SK-N-SH treated with all-trans-retinoic acid at 6 μM for 48 hours (cell line): Measurements from ENCODE around the gene LDLRAD2.
A peak's percentile ranks its signal among the peaks of the same experiment; 100 is the strongest.

Source experiments
- ATAC-seq: fragments of 200-7000 bp; cut with Tn5 transposase; 3 replicates; pipeline ENCODE4 v1.9.1; 2020; ENCODE audit warnings: mild to moderate bottlenecking, moderate library complexity
- ARNTL ChIP-seq: fragments of 450-650 bp; formaldehyde crosslinking; IDR thresholded peaks from 2 replicates; pipeline ENCODE4 v1.5.0; 2020; ENCODE audit warnings: low read depth, mild to moderate bottlenecking, moderate library complexity, borderline replicate concordance
- BACH2 ChIP-seq: fragments of 250-450 bp; sonication (Bioruptor Pico); IDR thresholded peaks from 2 replicates; pipeline ENCODE4 v1.9.0; 2021; ENCODE audit warnings: mild to moderate bottlenecking, borderline replicate concordance
- CREB5 ChIP-seq: fragments of 250-450 bp; sonication (Bioruptor Pico); IDR thresholded peaks from 2 replicates; pipeline ENCODE4 v1.5.1; 2020; ENCODE audit warnings: low read depth, mild to moderate bottlenecking, moderate library complexity
- CSDC2 ChIP-seq: fragments of 250-450 bp; sonication (Bioruptor Pico); IDR thresholded peaks from 2 replicates; pipeline ENCODE4 v1.5.0; 2020; ENCODE audit warnings: mild to moderate bottlenecking, moderate library complexity
- CSRNP3 ChIP-seq: fragments of 250-450 bp; sonication (Bioruptor Pico); IDR thresholded peaks from 2 replicates; pipeline ENCODE4 v1.5.1; 2021; ENCODE audit warnings: mild to moderate bottlenecking, moderate library complexity
- ESRRG ChIP-seq: fragments of 250-450 bp; sonication (Bioruptor Pico); IDR thresholded peaks from 2 replicates; pipeline ENCODE4 v1.6.1; 2021; ENCODE audit warnings: mild to moderate bottlenecking
- GLIS3 ChIP-seq: fragments of 250-450 bp; sonication (Bioruptor Pico); IDR thresholded peaks from 2 replicates; pipeline ENCODE4 v1.5.0; 2020; ENCODE audit warnings: mild to moderate bottlenecking, moderate library complexity
- ISL1 ChIP-seq: fragments of 250-450 bp; sonication (Bioruptor Pico); IDR thresholded peaks from 2 replicates; pipeline ENCODE4 v2.1.2; 2022; ENCODE audit warnings: mild to moderate bottlenecking, moderate library complexity
- OSR1 ChIP-seq: fragments of 250-450 bp; sonication (Bioruptor Pico); IDR thresholded peaks from 2 replicates; pipeline ENCODE4 v1.8.0; 2022; ENCODE audit warnings: moderate library complexity, mild to moderate bottlenecking, inconsistent platforms
- PATZ1 ChIP-seq: fragments of 250-450 bp; sonication (Bioruptor Pico); IDR thresholded peaks from 2 replicates; pipeline ENCODE4 v1.8.0; 2020; ENCODE audit warnings: mild to moderate bottlenecking, moderate library complexity, borderline replicate concordance
- POU6F1 ChIP-seq: fragments of 250-450 bp; sonication (Bioruptor Pico); IDR thresholded peaks from 2 replicates; pipeline ENCODE4 v1.8.0; 2021; ENCODE audit warnings: low read depth, mild to moderate bottlenecking, moderate library complexity, borderline replicate concordance
- PPARA ChIP-seq: fragments of 250-450 bp; sonication (Bioruptor Pico); IDR thresholded peaks from 2 replicates; pipeline ENCODE4 v1.5.0; 2020; ENCODE audit warnings: mild to moderate bottlenecking, borderline replicate concordance
- RARB ChIP-seq: fragments of 250-450 bp; sonication (Bioruptor Pico); IDR thresholded peaks from 2 replicates; pipeline ENCODE4 v1.8.0; 2021; ENCODE audit warnings: mild to moderate bottlenecking, moderate library complexity
- SNAI2 ChIP-seq: fragments of 250-450 bp; sonication (Bioruptor Pico); IDR thresholded peaks from 2 replicates; pipeline ENCODE4 v1.5.0; 2020; ENCODE audit warnings: mild to moderate bottlenecking, moderate library complexity
- TCF4 ChIP-seq: fragments of 250-450 bp; sonication (Bioruptor Pico); IDR thresholded peaks from 2 replicates; pipeline ENCODE4 v1.8.0; 2021; ENCODE audit warnings: mild to moderate bottlenecking, moderate library complexity, borderline replicate concordance
- TOX ChIP-seq: fragments of 250-450 bp; sonication (Bioruptor Pico); IDR thresholded peaks from 2 replicates; pipeline ENCODE4 v1.8.0; 2021; ENCODE audit warnings: mild to moderate bottlenecking, moderate library complexity, borderline replicate concordance
- TSHZ2 ChIP-seq: fragments of 250-450 bp; sonication (Bioruptor Pico); IDR thresholded peaks from 2 replicates; pipeline ENCODE4 v1.5.0; 2020; ENCODE audit warnings: mild to moderate bottlenecking, moderate library complexity
- ZC3H10 ChIP-seq: fragments of 250-450 bp; sonication (Bioruptor Pico); IDR thresholded peaks from 2 replicates; pipeline ENCODE4 v1.5.1; 2021; ENCODE audit warnings: mild to moderate bottlenecking, moderate library complexity
- ZFP3 ChIP-seq: fragments of 250-450 bp; sonication (Bioruptor Pico); IDR thresholded peaks from 2 replicates; pipeline ENCODE4 v1.5.0; 2020; ENCODE audit warnings: mild to moderate bottlenecking, moderate library complexity
- ZFP30 ChIP-seq: fragments of 450-650 bp; formaldehyde crosslinking; IDR thresholded peaks from 2 replicates; pipeline ENCODE4 v1.5.0; 2022; ENCODE audit warnings: mild to moderate bottlenecking, moderate library complexity
- ZNF565 ChIP-seq: fragments of 450-650 bp; formaldehyde crosslinking; conservative IDR thresholded peaks from 2 replicates; pipeline ENCODE4 v1.5.0; 2020; ENCODE audit warnings: low read depth, mild to moderate bottlenecking, moderate library complexity
- ZNF70 ChIP-seq: fragments of 450-650 bp; formaldehyde crosslinking; IDR thresholded peaks from 2 replicates; pipeline ENCODE4 v1.5.0; 2020; ENCODE audit warnings: mild to moderate bottlenecking, moderate library complexity
- ZNF8 ChIP-seq: fragments of 450-650 bp; formaldehyde crosslinking; IDR thresholded peaks from 2 replicates; pipeline ENCODE4 v1.5.0; 2020; ENCODE audit warnings: mild to moderate bottlenecking, moderate library complexity

Gene LDLRAD2

GRCh38 chr1:21815724-21816321 lies 3.8 kb downstream of the LDLRAD2 start:
- ATAC-seq = no peak
- no peak for TF ChIP-seq CSDC2 (CRISPR knock-in tag)
- no peak for TF ChIP-seq SNAI2 (CRISPR knock-in tag)
- TF ChIP-seq RARB (CRISPR knock-in tag) = no peak
- no peak for TF ChIP-seq ZNF565 (CRISPR knock-in tag)
- no peak for TF ChIP-seq CREB5 (CRISPR knock-in tag)
- TF ChIP-seq TCF4 (CRISPR knock-in tag) = no peak
- no peak for TF ChIP-seq ARNTL (CRISPR knock-in tag)
- no peak for TF ChIP-seq ZC3H10 (CRISPR knock-in tag)
- no peak for TF ChIP-seq CSRNP3
- TF ChIP-seq TOX = no peak
- no peak for TF ChIP-seq BACH2
- TF ChIP-seq GLIS3 (CRISPR knock-in tag) = no peak
- no peak for TF ChIP-seq ZFP30 (CRISPR knock-in tag)
- TF ChIP-seq PATZ1 (CRISPR knock-in tag) = no peak
- TF ChIP-seq ESRRG (CRISPR knock-in tag) = no peak

- TF ChIP-seq ZNF8 (CRISPR knock-in tag) = no peak
- no peak for TF ChIP-seq TOX
- TF ChIP-seq PPARA (CRISPR knock-in tag) = no peak
- TF ChIP-seq ZFP30 (CRISPR knock-in tag) = no peak
- TF ChIP-seq TCF4 (CRISPR knock-in tag) = no peak
- no peak for TF ChIP-seq TSHZ2
- TF ChIP-seq OSR1 (CRISPR knock-in tag) = no peak
- no peak for TF ChIP-seq ZFP3 (CRISPR knock-in tag)
- TF ChIP-seq ZC3H10 (CRISPR knock-in tag) = no peak
- no peak for TF ChIP-seq PATZ1 (CRISPR knock-in tag)
- no peak for TF ChIP-seq ZNF565 (CRISPR knock-in tag)
- TF ChIP-seq ZNF70 = no peak
- no peak for TF ChIP-seq POU6F1
- no peak for TF ChIP-seq CSDC2 (CRISPR knock-in tag)
- TF ChIP-seq CSRNP3 = no peak
- no peak for TF ChIP-seq ISL1 (CRISPR knock-in tag)
- peak; percentile 78 for ATAC-seq
Measured at GRCh38 chr1:21816602-21817302, 4.7 kb downstream of the LDLRAD2 start.
